B cell (primary cell): ENCODE measurements around the gene HOXA3. TPM values are rescaled to one million over a fixed set of nuclear protein-coding genes. Genes with fewer than 3 reads are reported as not detected.

Experiments
- ATAC-seq: fragments of 200-7000 bp; cut with Tn5 transposase; one replicate; pipeline ENCODE4 v1.10.0; 2021; ENCODE audit warnings: low read depth, mild to moderate bottlenecking, moderate number of reproducible peaks, moderate library complexity
- CTCF ChIA-PET: fragments of 350-600 bp; sonication (Branson Sonifier 250); formaldehyde crosslinking; loops from one replicate; lab custom pipeline; 2021; ENCODE audit warnings: antibody characterized with exemption, inconsistent platforms; lab: Charles Lee
- POLR2A ChIA-PET: fragments of 350-600 bp; sonication (Branson Sonifier 250); formaldehyde crosslinking; loops from one replicate; lab custom pipeline; 2021; ENCODE audit warnings: antibody characterized with exemption; lab: Charles Lee
- DNase-seq: peaks from one replicate; pipeline ENCODE4 v3.0.0; 2013
- H2AFZ ChIP-seq: 2 replicates; pipeline ENCODE4 v1.6.1; 2012; ENCODE audit warnings: mild to moderate bottlenecking, low read depth, low read length; ENCODE audit not compliant: insufficient read depth, poor library complexity, severe bottlenecking
- H3K27ac ChIP-seq, 2 donors: 1 replicate in 1 of 2; 2 replicates in 1 of 2; pipeline ENCODE4 v1.5.1; 2012 to 2013; ENCODE audit warnings: low read length in 2 of 2, mild to moderate bottlenecking in 2 of 2, moderate library complexity in 1 of 2
- H3K27me3 ChIP-seq, 4 experiments: fragments of 200-600 bp in 1 of 4; sonication (generic) in 1 of 4; replicated peaks in 1 of 4; 1 replicate in 2 of 4; 2 replicates in 2 of 4; pipeline versions ENCODE4 v1.6.1 to v1.7.0; 2013 to 2016; ENCODE audit warnings: low read length in 3 of 4, mild to moderate bottlenecking in 2 of 4, mixed read lengths in 1 of 4, moderate library complexity in 1 of 4; ENCODE audit not compliant: insufficient read depth in 4 of 4, control insufficient read depth in 3 of 4; ENCODE audit errors: control extremely low read depth in 1 of 4
- H3K36me3 ChIP-seq, 2 experiments: replicated peaks in 1 of 2; 1 replicate in 1 of 2; 2 replicates in 1 of 2; pipeline versions ENCODE4 v1.6.1 to v1.7.1; 2013; ENCODE audit warnings: low read length in 1 of 2; ENCODE audit not compliant: insufficient read depth in 2 of 2, control insufficient read depth in 1 of 2; ENCODE audit errors: control extremely low read depth in 1 of 2, extremely low read depth in 1 of 2
- H3K4me1 ChIP-seq, 2 donors: fragments of 200-600 bp in 1 of 2; sonication (generic) in 1 of 2; 1 replicate in 1 of 2; 2 replicates in 1 of 2; pipeline versions ENCODE4 v1.5.1 to v1.6.1; 2013 to 2017; ENCODE audit warnings: low read length in 2 of 2; ENCODE audit not compliant: control insufficient read depth in 2 of 2, insufficient read depth in 2 of 2
- H3K4me2 ChIP-seq: replicated peaks from 2 replicates; pipeline ENCODE3; 2012; ENCODE audit warnings: mild to moderate bottlenecking, low read depth, low read length; ENCODE audit not compliant: poor library complexity, severe bottlenecking
- H3K4me3 ChIP-seq, 5 experiments: fragments of 200-600 bp in 1 of 5; sonication (generic) in 1 of 5; 1 replicate in 3 of 5; 2 replicates in 2 of 5; pipeline versions ENCODE4 v1.5.1 to v1.7.0; 2011 to 2016; ENCODE audit warnings: low read length in 4 of 5, mild to moderate bottlenecking in 4 of 5, low read depth in 2 of 5, control low read depth in 1 of 5, moderate library complexity in 1 of 5; ENCODE audit not compliant: insufficient read depth in 1 of 5; ENCODE audit errors: control extremely low read depth in 1 of 5, extremely low read depth in 1 of 5
- H3K79me2 ChIP-seq: fragments of 200-600 bp; sonication (generic); one replicate; pipeline ENCODE4 v1.6.0; 2016; ENCODE audit warnings: low read length; ENCODE audit not compliant: control insufficient read depth, insufficient read depth
- H3K9ac ChIP-seq: fragments of 200-600 bp; sonication (generic); 2 replicates; pipeline ENCODE4 v1.6.1; 2017; ENCODE audit warnings: mild to moderate bottlenecking, low read length, moderate library complexity
- H3K9me3 ChIP-seq, 3 donors: one replicate each; pipeline versions ENCODE4 v1.6.1 to v1.7.1; 2013; ENCODE audit warnings: low read length in 2 of 3; ENCODE audit not compliant: control insufficient read depth in 2 of 3, insufficient read depth in 1 of 3; ENCODE audit errors: control extremely low read depth in 1 of 3
- H4K20me1 ChIP-seq: 2 replicates; pipeline ENCODE4 v1.6.0; 2012; ENCODE audit warnings: mild to moderate bottlenecking, low read length; ENCODE audit not compliant: insufficient read depth, control insufficient read depth, poor library complexity, severe bottlenecking
- H3K27ac Mint-ChIP-seq: one replicate; pipeline ENCODE4 v1.8.0; 2021; ENCODE audit warnings: mixed read lengths
- H3K27me3 Mint-ChIP-seq: one replicate; pipeline ENCODE4 v1.8.0; 2021; ENCODE audit warnings: mixed read lengths
- H3K4me1 Mint-ChIP-seq: one replicate; pipeline ENCODE4 v1.8.0; 2021; ENCODE audit warnings: mixed read lengths
- H3K4me3 Mint-ChIP-seq: one replicate; pipeline ENCODE4 v1.8.0; 2021; ENCODE audit warnings: mixed read lengths
- H3K9me3 Mint-ChIP-seq: one replicate; pipeline ENCODE4 v1.8.0; 2022; ENCODE audit warnings: mixed read lengths; ENCODE audit not compliant: insufficient read depth
- CTCF ChIP-seq: fragments of 200-600 bp; IDR thresholded peaks from one replicate; pipeline ENCODE4 v1.8.0; 2022; ENCODE audit warnings: antibody characterized with exemption, mild to moderate bottlenecking
- EZH2 ChIP-seq: IDR thresholded peaks from 2 replicates; pipeline ENCODE4 v1.6.1; 2012; ENCODE audit warnings: borderline replicate concordance, low read depth, mild to moderate bottlenecking, moderate library complexity, low read length; ENCODE audit not compliant: insufficient read depth, poor library complexity, severe bottlenecking
- WGBS: methylation state at CpG from one replicate; pipeline ENCODE4 v1.1.5; 2013; ENCODE audit warnings: missing lambda C conversion rate; ENCODE audit not compliant: insufficient coverage; 5-methylcytosine and 5-hydroxymethylcytosine counted together
- intact Hi-C: fragments of 100-400 bp; cut with micrococcal nuclease; formaldehyde crosslinking; loops from one replicate; pipeline ENCODE4 v1.10.0; 2022
- polyA plus RNA-seq: library from polyadenylated mRNA; depleted of rRNA; stranded (reverse); fragments of >200 nt; gene quantifications from 2 replicates; pipeline ENCODE4 v1.2.3, GENCODE V29; 2012
- total RNA-seq, 2 donors: library from RNA; stranded (reverse); fragments of 120-200 nt in 1 of 2; gene quantifications; 1 replicate in 1 of 2; 2 replicates in 1 of 2; pipeline versions ENCODE4 v1.2.3 to v1.2.4, GENCODE V29; 2013 to 2022

Gene HOXA3
- total and polyA plus RNA-seq, 2 donors (not counting 1 experiment from before 2014, with no cell fraction given): 0.07 TPM; not detected in 1

DNA sequence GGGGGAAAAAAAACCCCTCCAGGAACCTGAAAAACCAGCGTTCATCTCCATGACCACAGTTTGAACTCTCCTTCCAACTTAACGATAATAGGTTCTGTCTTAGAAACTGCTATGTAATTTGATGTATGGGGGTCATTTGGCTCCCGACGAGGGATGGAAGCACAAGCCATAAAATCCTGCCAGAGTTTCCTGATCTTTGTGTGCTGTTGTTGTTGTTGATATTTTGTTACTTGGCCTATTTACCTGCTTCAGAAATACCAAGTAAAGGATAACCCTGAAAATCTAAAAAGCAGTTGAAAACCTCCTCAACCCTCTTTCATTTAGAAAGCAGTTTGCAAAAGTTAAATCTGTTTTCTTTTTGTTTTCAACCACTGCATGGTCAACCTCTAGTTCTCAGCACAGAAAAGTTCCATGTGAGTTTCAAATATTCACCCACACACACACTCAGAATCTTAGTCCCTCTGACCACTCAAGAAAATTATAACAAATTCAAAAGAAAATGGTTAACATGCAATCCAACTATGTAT is 40.6 kb downstream of the HOXA3 start:
- H3K4me1 ChIP-seq: no peaks in the 10 kb centered on the region
- intact Hi-C loops: no loop called here
- no CpG with 5 or more reads among the region's 4 CpGs for WGBS
- H3K27me3 ChIP-seq: peaks cover 0 to 3% (median 0%) of the 10 kb centered on the region in 4 experiments
- H3K9me3 Mint-ChIP-seq: no peaks in the 10 kb centered on the region
- H3K36me3 ChIP-seq: no peaks in the 10 kb centered on the region
- ChIA-PET CTCF (no interaction called here), POLR2A (no interaction called here)
- no peak overlapping the region for H2AFZ ChIP-seq
- H3K9me3 ChIP-seq: peaks cover 0 to 15% (median 0%) of the 10 kb centered on the region in 3 donors
- no peak overlapping the region for H3K4me3 ChIP-seq
- DNase-seq (no peak), ATAC-seq (no peak)
- no peaks in the 10 kb centered on the region for H3K79me2 ChIP-seq
- TF ChIP-seq EZH2 (no peak), CTCF (no peak)
- H3K27ac Mint-ChIP-seq: no peak overlapping the region
- H3K27ac ChIP-seq: no peak overlapping the region
- H3K4me2 ChIP-seq: no peak overlapping the region
- H3K4me1 Mint-ChIP-seq: no peaks in the 10 kb centered on the region
- no peak overlapping the region for H3K4me3 Mint-ChIP-seq
- H3K27me3 Mint-ChIP-seq: peaks cover 8% of the 10 kb centered on the region
- no peaks in the 10 kb centered on the region for H4K20me1 ChIP-seq
- H3K9ac ChIP-seq: no peak overlapping the region

DNA sequence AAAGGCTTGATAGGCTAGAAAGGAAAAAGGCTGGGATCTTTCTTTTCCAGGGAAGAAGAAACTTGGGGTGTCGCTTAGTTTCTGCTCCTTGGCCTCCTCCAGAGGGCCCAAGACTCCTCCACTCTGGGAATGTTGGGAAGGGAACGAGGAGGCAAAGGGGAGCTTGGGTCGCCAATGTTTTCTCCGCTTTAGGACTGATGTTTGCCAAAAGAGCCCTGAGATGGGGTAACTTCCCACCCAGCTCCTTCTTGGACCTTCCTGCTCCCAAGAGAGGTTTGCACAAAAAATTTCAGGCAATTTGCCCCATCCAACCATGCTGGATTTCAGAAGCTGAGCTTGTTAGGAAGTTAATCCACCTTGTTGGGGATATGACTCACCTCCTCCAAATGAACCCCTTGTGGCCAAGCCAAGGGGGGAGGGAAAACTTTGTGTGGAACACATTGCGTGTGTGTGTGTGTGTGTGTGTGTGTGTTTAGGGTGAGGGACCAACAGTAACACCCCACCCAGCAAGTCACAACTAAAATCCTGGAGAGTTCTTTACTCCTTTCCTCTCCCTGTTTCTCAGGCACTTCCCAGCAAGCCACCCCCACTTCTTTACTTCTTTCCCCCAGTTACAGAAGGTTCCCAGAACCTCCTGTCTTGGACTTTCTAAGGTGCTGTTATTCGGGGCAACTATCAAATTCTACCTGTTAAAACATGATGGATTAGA is 41.2 kb downstream of the HOXA3 start:
- POLR2A ChIA-PET: no interaction called here
- H3K79me2 ChIP-seq: no peaks in the 10 kb centered on the region
- H2AFZ ChIP-seq: no peak overlapping the region
- H3K9me3 Mint-ChIP-seq: no peaks in the 10 kb centered on the region
- no peak overlapping the region for H3K27ac Mint-ChIP-seq
- H3K4me3 ChIP-seq: no peak overlapping the region
- ATAC-seq: no peak
- no peaks in the 10 kb centered on the region for H3K4me1 Mint-ChIP-seq
- peaks cover 0 to 21% (median 0%) of the 10 kb centered on the region in 3 donors for H3K9me3 ChIP-seq
- intact Hi-C loops: no loop called here
- peaks cover 0 to 3% (median 1%) of the 10 kb centered on the region in 4 experiments for H3K27me3 ChIP-seq
- CTCF ChIA-PET: interaction anchor here (1.0 kb wide), 1 partner anchor 245 kb away, joined by 4 read pairs; no protein-coding TSS in a partner anchor
- H3K27ac ChIP-seq: no peak overlapping the region
- DNase-seq: no peak
- H3K4me3 Mint-ChIP-seq: no peak overlapping the region
- H3K9ac ChIP-seq: no peak overlapping the region
- TF ChIP-seq CTCF: no peak
- no peak for TF ChIP-seq EZH2
- H3K36me3 ChIP-seq: no peaks in the 10 kb centered on the region
- no peaks in the 10 kb centered on the region for H4K20me1 ChIP-seq
- peaks cover 8% of the 10 kb centered on the region for H3K27me3 Mint-ChIP-seq
- no peak overlapping the region for H3K4me2 ChIP-seq
- WGBS: 92% methylated on average over 4 of the region's 6 CpGs
- no peaks in the 10 kb centered on the region for H3K4me1 ChIP-seq
